GM06990 (cell line): ENCODE measurements around the gene MDM2.

Source experiments
- DNase-seq: peaks from one replicate; pipeline ENCODE4 v3.0.0-alpha.2; 2011; ENCODE audit not compliant: insufficient read length; ENCODE audit errors: extremely low read depth
- H3K27me3 ChIP-seq: replicated peaks from 2 replicates; pipeline ENCODE4 v1.6.0; 2011; ENCODE audit warnings: low read length; ENCODE audit not compliant: control insufficient read depth, insufficient read depth
- H3K36me3 ChIP-seq: 2 replicates; pipeline ENCODE4 v1.5.1; 2011; ENCODE audit warnings: low read length; ENCODE audit not compliant: control insufficient read depth, insufficient read depth
- H3K4me3 ChIP-seq: replicated peaks from 2 replicates; pipeline ENCODE4 v1.5.1; 2011; ENCODE audit warnings: low read depth, mild to moderate bottlenecking, control low read depth, low read length
- CTCF ChIP-seq: IDR thresholded peaks from 2 replicates; pipeline ENCODE4 v1.5.1; 2011; ENCODE audit warnings: low read length, control low read depth, mild to moderate bottlenecking, inconsistent platforms; ENCODE audit not compliant: insufficient read depth, poor library complexity, severe bottlenecking

Gene MDM2

GRCh38 chr12:68870011-68870410 lies 62.0 kb downstream of the MDM2 start:
- TF ChIP-seq CTCF, result no peak

GRCh38 chr12:68870443-68870842 lies 62.5 kb downstream of the MDM2 start:
- H3K36me3 ChIP-seq, result no peaks in the 10 kb centered on the region
- DNase-seq, result no peak
- no peak for TF ChIP-seq CTCF
- H3K27me3 ChIP-seq, result no peaks in the 10 kb centered on the region; the same call in none of the 2 replicates
- no peak overlapping the region for H3K4me3 ChIP-seq

More at GRCh38 chr12:68870011-68870410, 62.0 kb downstream of the MDM2 start:
- Histone ChIP-seq H3K27me3 (no peaks in the 10 kb centered on the region; the same call in none of the 2 replicates), H3K36me3 (no peaks in the 10 kb centered on the region), H3K4me3 (no peak overlapping the region)
- no peak for DNase-seq

- Histone ChIP-seq H3K4me3 (no peak overlapping the region), H3K27me3 (no peaks in the 10 kb centered on the region; the same call in none of the 2 replicates), H3K36me3 (no peaks in the 10 kb centered on the region)
- no peak for TF ChIP-seq CTCF
- no peak for DNase-seq
These were observed 63.4 kb downstream of the MDM2 start for GRCh38 chr12:68871396-68871795.

- no peaks in the 10 kb centered on the region; the same call in none of the 2 replicates for H3K27me3 ChIP-seq
- TF ChIP-seq CTCF, result peak; percentile 57
These were observed 63.9 kb downstream of the MDM2 start for GRCh38 chr12:68871921-68872320.

GRCh38 chr12:68873316-68873715 lies 65.3 kb downstream of the MDM2 start:
- no peaks in the 10 kb centered on the region; the same call in 1 of the 2 replicates for H3K27me3 ChIP-seq
- TF ChIP-seq CTCF, result no peak

More at GRCh38 chr12:68871921-68872320, 63.9 kb downstream of the MDM2 start:
- no peak overlapping the region for H3K4me3 ChIP-seq
- no peak for DNase-seq
- no peaks in the 10 kb centered on the region for H3K36me3 ChIP-seq

GRCh38 chr12:68876461-68876860 lies 68.5 kb downstream of the MDM2 start:
- H3K4me3 ChIP-seq, result no peak overlapping the region
- H3K27me3 ChIP-seq, result no peaks in the 10 kb centered on the region
- DNase-seq, result no peak
- no peak for TF ChIP-seq CTCF
- H3K36me3 ChIP-seq, result no peaks in the 10 kb centered on the region

More at GRCh38 chr12:68873316-68873715, 65.3 kb downstream of the MDM2 start:
- DNase-seq, result no peak
- no peaks in the 10 kb centered on the region for H3K36me3 ChIP-seq
- no peak overlapping the region for H3K4me3 ChIP-seq
